Thyroid gland (tissue), 4 donors: ENCODE data around the gene PNMA8C.
"Not testable (repeated sequence)": the region's sequence is repeated elsewhere in the genome, so short reads cannot be mapped to it uniquely, and the experiment has no call there.

ENCODE experiments used
- CTCF ChIP-seq, 6 experiments: fragments of 200-600 bp in 3 of 6; fragments of 450-650 bp in 3 of 6; sonication (generic) in 3 of 6; IDR thresholded peaks; one replicate each; pipeline ENCODE4 v1.5.1; 2016 to 2019; ENCODE audit warnings: antibody characterized with exemption in 6 of 6, mild to moderate bottlenecking in 2 of 6, inconsistent platforms in 1 of 6, moderate library complexity in 1 of 6
- POLR2A ChIP-seq, 2 donors: fragments of 450-650 bp; IDR thresholded peaks; one replicate each; pipeline ENCODE4 v1.6.1; 2017; ENCODE audit warnings: antibody characterized with exemption in 2 of 2, mild to moderate bottlenecking in 2 of 2, moderate library complexity in 1 of 2

GRCh38 chr19:46414899-46415298, 13.8 kb downstream of the PNMA8C start:
- not testable (repeated sequence) for TF ChIP-seq CTCF, POLR2A (IDR thresholded peaks at IDR 0.05)
